Calu3 (cell line): Measurements from ENCODE around the gene CARMIL1. TPM values are rescaled to one million over a fixed set of nuclear protein-coding genes. Genes with fewer than 3 reads are reported as not detected.

ENCODE experiments used
- BruUV-seq: library from RNA; stranded (reverse); fragments of 400-500 nt; replicated peaks from 2 replicates; lab custom pipeline; 2021; lab: Mats Ljungman, UMichigan
- CTCF ChIA-PET: fragments of 300-600 bp; sonication (Branson Sonifier 250); formaldehyde crosslinking; loops from one replicate; lab custom pipeline; 2022; ENCODE audit warnings: antibody characterized with exemption; lab: Charles Lee
- DNase-seq: peaks from one replicate; pipeline ENCODE4 v3.0.0; 2022
- H3K27ac Mint-ChIP-seq: one replicate; pipeline ENCODE4 v1.8.0; 2022; ENCODE audit warnings: mixed read lengths; ENCODE audit not compliant: unreplicated experiment
- H3K27me3 Mint-ChIP-seq: one replicate; pipeline ENCODE4 v1.8.0; 2022; ENCODE audit warnings: mixed read lengths; ENCODE audit not compliant: unreplicated experiment
- H3K36me3 Mint-ChIP-seq: one replicate; pipeline ENCODE4 v1.8.0; 2022; ENCODE audit warnings: mild to moderate bottlenecking, moderate library complexity, mixed read lengths; ENCODE audit not compliant: insufficient read depth, unreplicated experiment
- H3K4me1 Mint-ChIP-seq: one replicate; pipeline ENCODE4 v1.8.0; 2022; ENCODE audit warnings: mild to moderate bottlenecking, low read depth, mixed read lengths; ENCODE audit not compliant: unreplicated experiment
- H3K4me3 Mint-ChIP-seq: one replicate; pipeline ENCODE4 v1.8.0; 2022; ENCODE audit warnings: mild to moderate bottlenecking, low read depth, moderate library complexity, mixed read lengths; ENCODE audit not compliant: unreplicated experiment
- H3K9me3 Mint-ChIP-seq: one replicate; pipeline ENCODE4 v1.8.0; 2022; ENCODE audit warnings: low read depth, mixed read lengths; ENCODE audit not compliant: unreplicated experiment
- intact Hi-C: fragments of 100-400 bp; cut with micrococcal nuclease; formaldehyde crosslinking; loops from one replicate; pipeline ENCODE4 v1.10.0; 2022; ENCODE audit not compliant: unreplicated experiment
- total RNA-seq: library from RNA; stranded (reverse); gene quantifications from 2 replicates; pipeline ENCODE4 v1.2.3, GENCODE V29; 2022
- TF ChIP-seq, protein P1 (sequence below): fragments of 200-600 bp; IDR thresholded peaks from one replicate; pipeline ENCODE4 v1.8.0; 2022; ENCODE audit warnings: antibody characterized with exemption; ENCODE audit not compliant: unreplicated experiment

The CARMIL1 gene
- total RNA-seq, 1 experiment from 2014 or later = 92.4 TPM

GRCh38 chr6:25481267-25481666 is 202.1 kb downstream of the CARMIL1 start:
- CTCF ChIA-PET = interaction anchor here (0.6 to 1.2 kb wide), 2 partner anchors 9 to 47 kb away, joined by 3 to 6 read pairs; no protein-coding TSS in a partner anchor
- intact Hi-C loops = no loop called here

GRCh38 chr6:25482996-25483395 is 203.8 kb downstream of the CARMIL1 start:
- no TSS peak for BruUV-seq
- TF ChIP-seq, protein P1, sequence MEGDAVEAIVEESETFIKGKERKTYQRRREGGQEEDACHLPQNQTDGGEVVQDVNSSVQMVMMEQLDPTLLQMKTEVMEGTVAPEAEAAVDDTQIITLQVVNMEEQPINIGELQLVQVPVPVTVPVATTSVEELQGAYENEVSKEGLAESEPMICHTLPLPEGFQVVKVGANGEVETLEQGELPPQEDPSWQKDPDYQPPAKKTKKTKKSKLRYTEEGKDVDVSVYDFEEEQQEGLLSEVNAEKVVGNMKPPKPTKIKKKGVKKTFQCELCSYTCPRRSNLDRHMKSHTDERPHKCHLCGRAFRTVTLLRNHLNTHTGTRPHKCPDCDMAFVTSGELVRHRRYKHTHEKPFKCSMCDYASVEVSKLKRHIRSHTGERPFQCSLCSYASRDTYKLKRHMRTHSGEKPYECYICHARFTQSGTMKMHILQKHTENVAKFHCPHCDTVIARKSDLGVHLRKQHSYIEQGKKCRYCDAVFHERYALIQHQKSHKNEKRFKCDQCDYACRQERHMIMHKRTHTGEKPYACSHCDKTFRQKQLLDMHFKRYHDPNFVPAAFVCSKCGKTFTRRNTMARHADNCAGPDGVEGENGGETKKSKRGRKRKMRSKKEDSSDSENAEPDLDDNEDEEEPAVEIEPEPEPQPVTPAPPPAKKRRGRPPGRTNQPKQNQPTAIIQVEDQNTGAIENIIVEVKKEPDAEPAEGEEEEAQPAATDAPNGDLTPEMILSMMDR = no peak

More at GRCh38 chr6:25481267-25481666, 202.1 kb downstream of the CARMIL1 start:
- DNase-seq = no peak
- no peaks in the 10 kb centered on the region for H3K9me3 Mint-ChIP-seq
- BruUV-seq = no TSS peak
- TF ChIP-seq, protein P1 = no peak
- H3K4me1 Mint-ChIP-seq = no peaks in the 10 kb centered on the region
- peaks cover 22% of the 10 kb centered on the region for H3K36me3 Mint-ChIP-seq
- no peaks in the 10 kb centered on the region for H3K27me3 Mint-ChIP-seq
- H3K4me3 Mint-ChIP-seq = no peak overlapping the region
- H3K27ac Mint-ChIP-seq = no peak overlapping the region

GRCh38 chr6:25483943-25484342 is 204.8 kb downstream of the CARMIL1 start:
- intact Hi-C loops = no loop called here
- Mint-ChIP-seq H3K27ac (no peak overlapping the region), H3K4me1 (no peaks in the 10 kb centered on the region), H3K9me3 (no peaks in the 10 kb centered on the region), H3K27me3 (no peaks in the 10 kb centered on the region), H3K4me3 (no peak overlapping the region), H3K36me3 (peaks cover 17% of the 10 kb centered on the region)
- CTCF ChIA-PET = no interaction called here
- no peak for DNase-seq
- TF ChIP-seq, protein P1 = no peak
- BruUV-seq = no TSS peak

More at GRCh38 chr6:25482996-25483395, 203.8 kb downstream of the CARMIL1 start:
- peaks cover 17% of the 10 kb centered on the region for H3K36me3 Mint-ChIP-seq
- no peak overlapping the region for H3K27ac Mint-ChIP-seq
- H3K9me3 Mint-ChIP-seq = no peaks in the 10 kb centered on the region
- CTCF ChIA-PET = no interaction called here
- no peak for DNase-seq
- intact Hi-C loops = no loop called here
- H3K4me1 Mint-ChIP-seq = no peaks in the 10 kb centered on the region
- H3K27me3 Mint-ChIP-seq = no peaks in the 10 kb centered on the region
- no peak overlapping the region for H3K4me3 Mint-ChIP-seq

GRCh38 chr6:25484900-25485299 is 205.7 kb downstream of the CARMIL1 start:
- CTCF ChIA-PET = no interaction called here
- BruUV-seq = no TSS peak
- intact Hi-C loops = loop anchor here (5.0 kb wide), 1 partner anchor 148 kb away; no protein-coding TSS in a partner anchor
- peaks cover 23% of the 10 kb centered on the region for H3K36me3 Mint-ChIP-seq
- H3K4me3 Mint-ChIP-seq = no peak overlapping the region
- no peaks in the 10 kb centered on the region for H3K27me3 Mint-ChIP-seq
- H3K27ac Mint-ChIP-seq = no peak overlapping the region
- TF ChIP-seq, protein P1 = no peak
- DNase-seq = no peak
- peaks cover 7% of the 10 kb centered on the region for H3K4me1 Mint-ChIP-seq
- H3K9me3 Mint-ChIP-seq = no peaks in the 10 kb centered on the region
